ENCODE results near the gene BPI.

- TF ChIP-seq CTCF (IDR thresholded peaks at IDR 0.05) (no peak), POLR2A (IDR thresholded peaks at IDR 0.05) (no peak)
These were observed 7.5 kb downstream of the BPI start for GRCh38 chr20:38311491-38311890.
